WTC11 (cell line): Measurements from ENCODE around the gene PHACTR2. TPM values are rescaled to one million over a fixed set of nuclear protein-coding genes. Genes with fewer than 3 reads are reported as not detected.
"Not testable (repeated sequence)": the region's sequence is repeated elsewhere in the genome, so short reads cannot be mapped to it uniquely, and the experiment has no call there.

Experiments
- ATAC-seq: fragments of 200-7000 bp; cut with Tn5 transposase; 2 replicates; pipeline ENCODE4 v1.10.0; 2021; ENCODE audit warnings: mild to moderate bottlenecking, moderate library complexity
- CTCF ChIA-PET: fragments of 300-600 bp; sonication (Branson Sonifier 250); formaldehyde crosslinking; loops from one replicate; lab custom pipeline; 2021; ENCODE audit warnings: antibody characterized with exemption; lab: Charles Lee
- POLR2A ChIA-PET: fragments of 350-600 bp; sonication (Branson Sonifier 250); formaldehyde crosslinking; loops from one replicate; lab custom pipeline; 2021; ENCODE audit warnings: antibody characterized with exemption; lab: Charles Lee
- DNase-seq: peaks from one replicate; pipeline ENCODE4 v3.0.0; 2021; ENCODE audit warnings: low spot score
- H3K27ac Mint-ChIP-seq: 2 replicates; pipeline ENCODE4 v1.8.0; 2021; ENCODE audit warnings: mixed read lengths
- H3K27me3 Mint-ChIP-seq: 2 replicates; pipeline ENCODE4 v1.8.0; 2021; ENCODE audit warnings: low read depth, mild to moderate bottlenecking, moderate library complexity, mixed read lengths
- H3K36me3 Mint-ChIP-seq: 2 replicates; pipeline ENCODE4 v1.8.0; 2021; ENCODE audit warnings: mixed read lengths
- H3K4me1 Mint-ChIP-seq: 2 replicates; pipeline ENCODE4 v1.8.0; 2022; ENCODE audit warnings: mixed read lengths
- H3K4me3 Mint-ChIP-seq: 2 replicates; pipeline ENCODE4 v1.8.0; 2021; ENCODE audit warnings: mild to moderate bottlenecking, moderate library complexity, mixed read lengths
- H3K9me3 Mint-ChIP-seq: 2 replicates; pipeline ENCODE4 v1.8.0; 2021; ENCODE audit warnings: mixed read lengths
- ATF1 ChIP-seq: sonication (generic); formaldehyde crosslinking; IDR thresholded peaks from 2 replicates; pipeline ENCODE4 v1.8.1; 2023; ENCODE audit warnings: mild to moderate bottlenecking, moderate library complexity, missing genetic modification reagents
- CREB1 ChIP-seq: sonication (generic); formaldehyde crosslinking; IDR thresholded peaks from 2 replicates; pipeline ENCODE4 v1.8.0; 2023; ENCODE audit warnings: mild to moderate bottlenecking, missing genetic modification reagents
- ESRRA ChIP-seq: sonication (generic); formaldehyde crosslinking; IDR thresholded peaks from 2 replicates; pipeline ENCODE4 v1.8.1; 2022; ENCODE audit warnings: mild to moderate bottlenecking, missing genetic modification reagents, borderline replicate concordance
- FOXJ3 ChIP-seq: sonication (generic); formaldehyde crosslinking; IDR thresholded peaks from 2 replicates; pipeline ENCODE4 v1.9.0; 2021; ENCODE audit warnings: missing genetic modification reagents, mild to moderate bottlenecking, borderline replicate concordance
- FOXK1 ChIP-seq: sonication (generic); formaldehyde crosslinking; IDR thresholded peaks from 2 replicates; pipeline ENCODE4 v1.8.0; 2022; ENCODE audit warnings: mild to moderate bottlenecking, moderate library complexity, missing genetic modification reagents
- JUN ChIP-seq: sonication (generic); formaldehyde crosslinking; IDR thresholded peaks from 2 replicates; pipeline ENCODE4 v1.8.0; 2023; ENCODE audit warnings: mild to moderate bottlenecking, missing genetic modification reagents
- KAT7 ChIP-seq: sonication (generic); formaldehyde crosslinking; IDR thresholded peaks from 2 replicates; pipeline ENCODE4 v1.8.1; 2023; ENCODE audit warnings: missing genetic modification reagents, mild to moderate bottlenecking, borderline replicate concordance
- MXD4 ChIP-seq: fragments of 250-450 bp; sonication (Bioruptor Pico); IDR thresholded peaks from 2 replicates; pipeline ENCODE4 v1.8.0; 2021; ENCODE audit warnings: mild to moderate bottlenecking, moderate library complexity, borderline replicate concordance
- NFATC4 ChIP-seq: fragments of 250-450 bp; sonication (Bioruptor Pico); IDR thresholded peaks from 2 replicates; pipeline ENCODE4 v1.9.0; 2021; ENCODE audit warnings: mild to moderate bottlenecking
- NR1H2 ChIP-seq: sonication (generic); formaldehyde crosslinking; IDR thresholded peaks from 2 replicates; pipeline ENCODE4 v1.9.0; 2021; ENCODE audit warnings: mild to moderate bottlenecking, moderate library complexity, missing genetic modification reagents
- PRRX2 ChIP-seq: fragments of 250-450 bp; sonication (Bioruptor Pico); IDR thresholded peaks from 2 replicates; pipeline ENCODE4 v1.8.0; 2021; ENCODE audit warnings: mild to moderate bottlenecking
- RORB ChIP-seq: fragments of 250-450 bp; sonication (Bioruptor Pico); IDR thresholded peaks from 2 replicates; pipeline ENCODE4 v1.9.0; 2021; ENCODE audit warnings: mild to moderate bottlenecking
- SMAD3 ChIP-seq: sonication (generic); formaldehyde crosslinking; IDR thresholded peaks from 2 replicates; pipeline ENCODE4 v1.8.0; 2022; ENCODE audit warnings: missing genetic modification reagents, mild to moderate bottlenecking, borderline replicate concordance
- TCF7 ChIP-seq: sonication (generic); formaldehyde crosslinking; IDR thresholded peaks from 2 replicates; pipeline ENCODE4 v1.8.0; 2022; ENCODE audit warnings: mild to moderate bottlenecking, low read depth, missing genetic modification reagents, moderate library complexity
- TEAD1 ChIP-seq: sonication (generic); formaldehyde crosslinking; IDR thresholded peaks from 2 replicates; pipeline ENCODE4 v1.8.0; 2022; ENCODE audit warnings: mild to moderate bottlenecking, missing genetic modification reagents
- ZNF423 ChIP-seq: fragments of 250-450 bp; sonication (Bioruptor Pico); IDR thresholded peaks from 2 replicates; pipeline ENCODE4 v2.1.2; 2022; ENCODE audit warnings: mild to moderate bottlenecking, moderate library complexity
- ZNF512 ChIP-seq: sonication (generic); formaldehyde crosslinking; IDR thresholded peaks from 2 replicates; pipeline ENCODE4 v1.8.1; 2022; ENCODE audit warnings: missing genetic modification reagents, borderline replicate concordance
- total RNA-seq: library from RNA; stranded (reverse); gene quantifications from 3 replicates; pipeline ENCODE4 v1.2.3, GENCODE V29; 2021
- TF ChIP-seq, protein P1 (sequence below): sonication (generic); formaldehyde crosslinking; IDR thresholded peaks from 2 replicates; pipeline ENCODE4 v1.8.1; 2022; ENCODE audit warnings: low read depth, missing genetic modification reagents, borderline replicate concordance
- TF ChIP-seq, protein P2 (sequence below): sonication (generic); formaldehyde crosslinking; IDR thresholded peaks from 2 replicates; pipeline ENCODE4 v1.8.1; 2022; ENCODE audit warnings: mild to moderate bottlenecking, missing genetic modification reagents, moderate library complexity, borderline replicate concordance
- TF ChIP-seq, protein P3 (sequence below): sonication (generic); formaldehyde crosslinking; IDR thresholded peaks from 2 replicates; pipeline ENCODE4 v1.8.0; 2023; ENCODE audit warnings: missing genetic modification reagents, mild to moderate bottlenecking, borderline replicate concordance

PHACTR2 gene
- total RNA-seq, 1 experiment from 2014 or later = 90.5 TPM

DNA sequence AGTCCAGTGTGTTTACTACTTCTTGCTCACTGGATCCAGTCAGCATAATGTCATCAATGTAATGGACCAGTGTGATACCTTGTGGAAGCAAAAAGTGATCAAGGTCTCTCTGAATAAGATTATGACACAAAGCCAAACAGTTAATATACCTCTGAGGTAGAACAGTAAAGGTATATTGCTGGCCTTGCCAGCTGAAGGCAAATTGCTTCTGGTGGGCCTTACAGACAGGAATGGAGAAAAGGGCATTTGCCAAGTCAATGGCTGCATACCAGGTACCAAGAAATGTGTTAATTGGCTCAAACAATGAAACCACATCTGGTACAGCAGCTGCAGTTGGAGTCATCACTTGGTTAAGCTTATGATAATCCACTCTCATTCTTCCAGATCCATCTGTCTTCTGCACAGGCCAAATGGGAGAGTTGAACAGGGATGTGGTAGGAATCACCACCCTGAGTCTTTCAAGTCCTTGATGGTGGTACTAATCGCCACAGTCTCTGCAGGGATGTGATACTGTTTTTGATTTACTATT lies 193.5 kb downstream of the PHACTR2 start:
- POLR2A ChIA-PET, H3K4me1 Mint-ChIP-seq, CTCF ChIA-PET, H3K4me3 Mint-ChIP-seq, H3K27ac Mint-ChIP-seq, ATAC-seq, DNase-seq, H3K27me3 Mint-ChIP-seq: not testable (repeated sequence)
- H3K36me3 Mint-ChIP-seq = peaks cover 17% of the 10 kb centered on the region
- H3K9me3 Mint-ChIP-seq = peaks cover 69% of the 10 kb centered on the region

DNA sequence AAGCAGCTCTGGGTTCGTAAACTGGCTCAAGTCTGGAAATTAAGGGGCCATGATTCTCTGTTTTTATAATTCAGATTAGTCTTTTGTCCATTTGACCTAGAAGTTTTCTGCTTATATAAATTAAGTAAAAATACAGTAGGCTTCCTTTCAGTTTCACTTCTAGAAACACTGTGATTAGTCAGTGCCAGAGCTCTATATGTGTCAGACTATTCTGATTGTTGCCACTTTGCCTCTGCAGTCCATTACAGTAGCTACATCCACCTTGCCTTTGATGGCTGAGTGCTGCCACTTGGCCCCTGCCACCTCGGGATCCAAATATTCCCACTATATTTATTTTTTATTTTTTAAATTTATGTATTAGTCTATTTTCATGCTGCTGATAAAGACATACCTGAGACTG lies 194.4 kb downstream of the PHACTR2 start:
- no peak for TF ChIP-seq FOXJ3 (CRISPR knock-in tag)
- no peak for TF ChIP-seq TCF7 (CRISPR knock-in tag)
- TF ChIP-seq ZNF423 (CRISPR knock-in tag) = no peak
- no peak for TF ChIP-seq SMAD3 (CRISPR knock-in tag)
- no peak for TF ChIP-seq KAT7
- TF ChIP-seq JUN (CRISPR knock-in tag) = no peak
- TF ChIP-seq, protein P1, sequence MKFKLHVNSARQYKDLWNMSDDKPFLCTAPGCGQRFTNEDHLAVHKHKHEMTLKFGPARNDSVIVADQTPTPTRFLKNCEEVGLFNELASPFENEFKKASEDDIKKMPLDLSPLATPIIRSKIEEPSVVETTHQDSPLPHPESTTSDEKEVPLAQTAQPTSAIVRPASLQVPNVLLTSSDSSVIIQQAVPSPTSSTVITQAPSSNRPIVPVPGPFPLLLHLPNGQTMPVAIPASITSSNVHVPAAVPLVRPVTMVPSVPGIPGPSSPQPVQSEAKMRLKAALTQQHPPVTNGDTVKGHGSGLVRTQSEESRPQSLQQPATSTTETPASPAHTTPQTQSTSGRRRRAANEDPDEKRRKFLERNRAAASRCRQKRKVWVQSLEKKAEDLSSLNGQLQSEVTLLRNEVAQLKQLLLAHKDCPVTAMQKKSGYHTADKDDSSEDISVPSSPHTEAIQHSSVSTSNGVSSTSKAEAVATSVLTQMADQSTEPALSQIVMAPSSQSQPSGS (CRISPR knock-in tag) = no peak
- TF ChIP-seq MXD4 (CRISPR knock-in tag) = no peak
- no peak for TF ChIP-seq FOXK1 (CRISPR knock-in tag)
- TF ChIP-seq ESRRA (CRISPR knock-in tag) = no peak
- TF ChIP-seq ZNF512 = no peak
- TF ChIP-seq, protein P2, sequence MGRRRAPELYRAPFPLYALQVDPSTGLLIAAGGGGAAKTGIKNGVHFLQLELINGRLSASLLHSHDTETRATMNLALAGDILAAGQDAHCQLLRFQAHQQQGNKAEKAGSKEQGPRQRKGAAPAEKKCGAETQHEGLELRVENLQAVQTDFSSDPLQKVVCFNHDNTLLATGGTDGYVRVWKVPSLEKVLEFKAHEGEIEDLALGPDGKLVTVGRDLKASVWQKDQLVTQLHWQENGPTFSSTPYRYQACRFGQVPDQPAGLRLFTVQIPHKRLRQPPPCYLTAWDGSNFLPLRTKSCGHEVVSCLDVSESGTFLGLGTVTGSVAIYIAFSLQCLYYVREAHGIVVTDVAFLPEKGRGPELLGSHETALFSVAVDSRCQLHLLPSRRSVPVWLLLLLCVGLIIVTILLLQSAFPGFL (CRISPR knock-in tag) = no peak
- no peak for TF ChIP-seq PRRX2
- TF ChIP-seq NFATC4 = no peak
- TF ChIP-seq, protein P3, sequence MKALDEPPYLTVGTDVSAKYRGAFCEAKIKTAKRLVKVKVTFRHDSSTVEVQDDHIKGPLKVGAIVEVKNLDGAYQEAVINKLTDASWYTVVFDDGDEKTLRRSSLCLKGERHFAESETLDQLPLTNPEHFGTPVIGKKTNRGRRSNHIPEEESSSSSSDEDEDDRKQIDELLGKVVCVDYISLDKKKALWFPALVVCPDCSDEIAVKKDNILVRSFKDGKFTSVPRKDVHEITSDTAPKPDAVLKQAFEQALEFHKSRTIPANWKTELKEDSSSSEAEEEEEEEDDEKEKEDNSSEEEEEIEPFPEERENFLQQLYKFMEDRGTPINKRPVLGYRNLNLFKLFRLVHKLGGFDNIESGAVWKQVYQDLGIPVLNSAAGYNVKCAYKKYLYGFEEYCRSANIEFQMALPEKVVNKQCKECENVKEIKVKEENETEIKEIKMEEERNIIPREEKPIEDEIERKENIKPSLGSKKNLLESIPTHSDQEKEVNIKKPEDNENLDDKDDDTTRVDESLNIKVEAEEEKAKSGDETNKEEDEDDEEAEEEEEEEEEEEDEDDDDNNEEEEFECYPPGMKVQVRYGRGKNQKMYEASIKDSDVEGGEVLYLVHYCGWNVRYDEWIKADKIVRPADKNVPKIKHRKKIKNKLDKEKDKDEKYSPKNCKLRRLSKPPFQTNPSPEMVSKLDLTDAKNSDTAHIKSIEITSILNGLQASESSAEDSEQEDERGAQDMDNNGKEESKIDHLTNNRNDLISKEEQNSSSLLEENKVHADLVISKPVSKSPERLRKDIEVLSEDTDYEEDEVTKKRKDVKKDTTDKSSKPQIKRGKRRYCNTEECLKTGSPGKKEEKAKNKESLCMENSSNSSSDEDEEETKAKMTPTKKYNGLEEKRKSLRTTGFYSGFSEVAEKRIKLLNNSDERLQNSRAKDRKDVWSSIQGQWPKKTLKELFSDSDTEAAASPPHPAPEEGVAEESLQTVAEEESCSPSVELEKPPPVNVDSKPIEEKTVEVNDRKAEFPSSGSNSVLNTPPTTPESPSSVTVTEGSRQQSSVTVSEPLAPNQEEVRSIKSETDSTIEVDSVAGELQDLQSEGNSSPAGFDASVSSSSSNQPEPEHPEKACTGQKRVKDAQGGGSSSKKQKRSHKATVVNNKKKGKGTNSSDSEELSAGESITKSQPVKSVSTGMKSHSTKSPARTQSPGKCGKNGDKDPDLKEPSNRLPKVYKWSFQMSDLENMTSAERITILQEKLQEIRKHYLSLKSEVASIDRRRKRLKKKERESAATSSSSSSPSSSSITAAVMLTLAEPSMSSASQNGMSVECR = no peak
- no peak for TF ChIP-seq RORB (CRISPR knock-in tag)
- no peak for TF ChIP-seq TEAD1 (CRISPR knock-in tag)
- no peak for TF ChIP-seq ATF1 (CRISPR knock-in tag)
- TF ChIP-seq NR1H2 (CRISPR knock-in tag) = no peak
- TF ChIP-seq CREB1 (CRISPR knock-in tag) = no peak
- TF ChIP-seq, all 79 proteins: peak for 0
- Mint-ChIP-seq H3K9me3 (peaks cover 70% of the 10 kb centered on the region), H3K4me1 (no peaks in the 10 kb centered on the region), H3K36me3 (peaks cover 17% of the 10 kb centered on the region), H3K27ac (no peak overlapping the region), H3K27me3 (no peaks in the 10 kb centered on the region; the same call in 1 of the 2 replicates), H3K4me3 (no peak overlapping the region)
- POLR2A ChIA-PET = no interaction called here
- DNase-seq (no peak), ATAC-seq (no peak)
- CTCF ChIA-PET = no interaction called here

DNA sequence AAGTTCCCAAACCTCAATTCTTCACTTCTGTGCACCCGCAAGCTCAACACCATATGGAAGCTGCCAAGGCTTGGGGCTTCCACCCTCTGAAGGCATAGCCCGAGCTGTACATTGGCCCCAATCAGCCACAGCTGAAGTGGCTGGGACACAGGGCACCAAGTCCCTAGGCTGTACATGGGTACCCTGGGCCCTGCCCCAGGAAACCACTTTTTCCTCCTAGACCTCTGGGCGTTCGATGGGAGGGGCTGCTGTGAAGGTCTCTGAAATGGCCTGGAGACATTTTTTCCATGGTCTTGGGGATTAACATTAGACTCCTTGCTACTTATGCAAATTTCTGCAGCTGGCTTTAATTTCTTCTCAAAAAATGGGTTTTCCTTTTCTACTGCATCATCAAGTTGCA lies 195.8 kb downstream of the PHACTR2 start:
- H3K27ac Mint-ChIP-seq, POLR2A ChIA-PET, ATAC-seq, H3K27me3 Mint-ChIP-seq, H3K4me3 Mint-ChIP-seq, DNase-seq, H3K4me1 Mint-ChIP-seq, CTCF ChIA-PET: not testable (repeated sequence)
- H3K9me3 Mint-ChIP-seq = peaks cover 70% of the 10 kb centered on the region
- H3K36me3 Mint-ChIP-seq = peaks cover 13% of the 10 kb centered on the region

DNA sequence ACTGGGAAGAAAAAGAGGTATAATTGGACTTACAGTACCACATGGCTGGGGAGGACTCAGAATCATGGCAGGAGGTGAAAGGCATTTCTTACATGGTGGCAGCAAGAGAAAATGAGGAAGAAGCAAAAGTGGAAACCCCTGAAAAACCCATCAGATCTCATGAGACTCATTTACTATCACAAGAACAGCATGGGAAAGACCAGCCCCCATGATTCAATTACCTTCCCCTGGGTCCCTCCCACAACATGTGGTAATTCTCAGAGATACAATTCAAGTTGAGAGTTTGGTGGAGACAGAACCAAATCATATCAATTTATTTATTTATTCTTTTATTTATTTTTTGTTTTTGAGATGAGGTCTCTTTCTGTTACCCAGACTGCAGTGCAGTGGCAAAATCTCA lies 196.7 kb downstream of the PHACTR2 start:
- Mint-ChIP-seq H3K36me3 (peaks cover 11% of the 10 kb centered on the region), H3K9me3 (peaks cover 71% of the 10 kb centered on the region)
- H3K27ac Mint-ChIP-seq, ATAC-seq, H3K27me3 Mint-ChIP-seq, DNase-seq, H3K4me1 Mint-ChIP-seq, H3K4me3 Mint-ChIP-seq, POLR2A ChIA-PET, CTCF ChIA-PET: not testable (repeated sequence)
